MM.1S (cell line): Measurements from ENCODE around the gene NLGN2.

Experiments
- DNase-seq: peaks from one replicate; pipeline ENCODE4 v3.0.0-alpha.2; 2015
- H2AFZ ChIP-seq: fragments of 300-600 bp; sonication (generic); 2 replicates; pipeline ENCODE4 v1.6.0; 2016; ENCODE audit warnings: antibody characterized with exemption, low read length
- H3F3A ChIP-seq: fragments of 300-600 bp; sonication (generic); 2 replicates; pipeline ENCODE4 v1.6.1; 2016; ENCODE audit warnings: mild to moderate bottlenecking, antibody characterized with exemption, low read length, moderate library complexity, mixed read lengths; ENCODE audit not compliant: insufficient read depth
- H3K27ac ChIP-seq: fragments of 300-600 bp; sonication (generic); 2 replicates; pipeline ENCODE4 v1.5.1; 2016; ENCODE audit warnings: mild to moderate bottlenecking, low read length
- H3K27me3 ChIP-seq: fragments of 300-600 bp; sonication (generic); replicated peaks from 2 replicates; pipeline ENCODE4 v1.6.0; 2016; ENCODE audit warnings: low read length; ENCODE audit not compliant: insufficient read depth
- H3K36me3 ChIP-seq: fragments of 300-600 bp; sonication (generic); replicated peaks from 2 replicates; pipeline ENCODE4 v1.6.1; 2016; ENCODE audit warnings: mild to moderate bottlenecking, low read length, mixed read lengths; ENCODE audit not compliant: insufficient read depth
- H3K4me1 ChIP-seq: fragments of 300-600 bp; sonication (generic); 2 replicates; pipeline ENCODE4 v1.6.1; 2016; ENCODE audit warnings: low read length, mixed read lengths
- H3K4me2 ChIP-seq: fragments of 300-600 bp; sonication (generic); 2 replicates; pipeline ENCODE4 v1.6.0; 2016; ENCODE audit warnings: low read depth, low read length
- H3K4me3 ChIP-seq: fragments of 300-600 bp; sonication (generic); 2 replicates; pipeline ENCODE4 v1.5.1; 2016; ENCODE audit warnings: low read length, mixed read lengths
- H3K79me2 ChIP-seq: fragments of 300-600 bp; sonication (generic); 2 replicates; pipeline ENCODE4 v1.6.1; 2016; ENCODE audit warnings: mixed run types, low read length, mixed read lengths
- H3K9ac ChIP-seq: fragments of 300-600 bp; sonication (generic); 2 replicates; pipeline ENCODE4 v1.6.1; 2016; ENCODE audit warnings: low read length, mixed read lengths
- H3K9me2 ChIP-seq: fragments of 300-600 bp; sonication (generic); replicated peaks from 2 replicates; pipeline ENCODE4 v1.6.1; 2016; ENCODE audit warnings: mild to moderate bottlenecking, low read length, mixed read lengths; ENCODE audit not compliant: insufficient read depth
- H3K9me3 ChIP-seq: fragments of 300-600 bp; sonication (generic); replicated peaks from 2 replicates; pipeline ENCODE4 v1.6.1; 2016; ENCODE audit warnings: mild to moderate bottlenecking, low read length, mixed read lengths; ENCODE audit not compliant: insufficient read depth
- H4K20me1 ChIP-seq: fragments of 300-600 bp; sonication (generic); 2 replicates; pipeline ENCODE4 v1.6.1; 2016; ENCODE audit warnings: mild to moderate bottlenecking, low read length, moderate library complexity, mixed read lengths; ENCODE audit not compliant: insufficient read depth
- CTCF ChIP-seq: fragments of 300-600 bp; sonication (generic); IDR thresholded peaks from 2 replicates; pipeline ENCODE4 v1.5.1; 2016; ENCODE audit warnings: antibody characterized with exemption, low read length, mixed read lengths
- EZH2 ChIP-seq: fragments of 300-600 bp; sonication (generic); optimal IDR thresholded peaks from 2 replicates; pipeline ENCODE3; 2017; ENCODE audit warnings: low read depth, mild to moderate bottlenecking, antibody characterized with exemption, low read length, mixed read lengths
- EZH2phosphoT487 ChIP-seq: fragments of 300-600 bp; sonication (generic); IDR thresholded peaks from 2 replicates; pipeline ENCODE4 v1.6.1; 2018; ENCODE audit warnings: antibody characterized with exemption, low read length

Gene NLGN2

GRCh38 chr17:7392696-7393612 lies 14.7 kb upstream of the NLGN2 start:
- TF ChIP-seq CTCF: no peak
- no peak for TF ChIP-seq EZH2phosphoT487
- no peak for TF ChIP-seq EZH2
- Histone ChIP-seq H3K79me2 (no peaks in the 10 kb centered on the region), H3K9ac (no peak overlapping the region), H3F3A (peaks cover 6% of the 10 kb centered on the region; the same call in 1 of the 2 replicates), H3K4me2 (peak overlapping the region; percentile 100), H3K9me3 (no peaks in the 10 kb centered on the region), H3K27me3 (no peaks in the 10 kb centered on the region), H4K20me1 (no peaks in the 10 kb centered on the region), H3K4me1 (0 out of 2 replicates have a peak, but pooled peaks cover 3% of the 10 kb centered on the region), H3K36me3 (no peaks in the 10 kb centered on the region), H3K4me3 (0 out of 2 replicates have a peak overlapping the region, but pooled peaks have one; percentile 85), H2AFZ (no peak overlapping the region; the same call in 1 of the 2 replicates), H3K27ac (no peak overlapping the region), H3K9me2 (no peaks in the 10 kb centered on the region)
- no peak for DNase-seq

GRCh38 chr17:7393613-7394451 lies 13.8 kb upstream of the NLGN2 start:
- peak overlapping the region; percentile 93 for H2AFZ ChIP-seq

More at GRCh38 chr17:7393613-7394451, 13.8 kb upstream of the NLGN2 start:
- peak overlapping the region; percentile 100 for H3K4me2 ChIP-seq
- H3F3A ChIP-seq: peaks cover 6% of the 10 kb centered on the region; the same call in 1 of the 2 replicates
- no peaks in the 10 kb centered on the region for H3K36me3 ChIP-seq
- H3K9me3 ChIP-seq: no peaks in the 10 kb centered on the region
- H4K20me1 ChIP-seq: no peaks in the 10 kb centered on the region
- TF ChIP-seq EZH2 (no peak), EZH2phosphoT487 (no peak), CTCF (no peak)
- H3K4me3 ChIP-seq: peak overlapping the region; percentile 85
- H3K27ac ChIP-seq: peak overlapping the region; percentile 61; the same call in 1 of the 2 replicates
- no peaks in the 10 kb centered on the region for H3K79me2 ChIP-seq
- H3K9ac ChIP-seq: peak overlapping the region; percentile 58; the same call in 1 of the 2 replicates
- H3K27me3 ChIP-seq: no peaks in the 10 kb centered on the region
- 0 out of 2 replicates have a peak, but pooled peaks cover 3% of the 10 kb centered on the region for H3K4me1 ChIP-seq
- peak; percentile 57 for DNase-seq
- no peaks in the 10 kb centered on the region for H3K9me2 ChIP-seq
